Fibroblast of pulmonary artery (primary cell): ENCODE measurements around the gene TH.
"Not testable (repeated sequence)": the region's sequence is repeated elsewhere in the genome, so short reads cannot be mapped to it uniquely, and the experiment has no call there.

ENCODE experiments used
- DNase-seq: peaks from one replicate; pipeline ENCODE4 v3.0.0-alpha.2; 2010; ENCODE audit warnings: low read depth
- H3K4me3 ChIP-seq: replicated peaks from 2 replicates; pipeline ENCODE4 v1.5.1; 2011; ENCODE audit warnings: low read depth, mild to moderate bottlenecking, control low read depth, low read length, moderate library complexity
- TF ChIP-seq, protein P1 (sequence below): IDR thresholded peaks from 2 replicates; pipeline ENCODE4 v1.5.1; 2011; ENCODE audit warnings: mild to moderate bottlenecking, control low read depth, low read length, inconsistent platforms; ENCODE audit errors: missing control alignments

The TH gene

DNA sequence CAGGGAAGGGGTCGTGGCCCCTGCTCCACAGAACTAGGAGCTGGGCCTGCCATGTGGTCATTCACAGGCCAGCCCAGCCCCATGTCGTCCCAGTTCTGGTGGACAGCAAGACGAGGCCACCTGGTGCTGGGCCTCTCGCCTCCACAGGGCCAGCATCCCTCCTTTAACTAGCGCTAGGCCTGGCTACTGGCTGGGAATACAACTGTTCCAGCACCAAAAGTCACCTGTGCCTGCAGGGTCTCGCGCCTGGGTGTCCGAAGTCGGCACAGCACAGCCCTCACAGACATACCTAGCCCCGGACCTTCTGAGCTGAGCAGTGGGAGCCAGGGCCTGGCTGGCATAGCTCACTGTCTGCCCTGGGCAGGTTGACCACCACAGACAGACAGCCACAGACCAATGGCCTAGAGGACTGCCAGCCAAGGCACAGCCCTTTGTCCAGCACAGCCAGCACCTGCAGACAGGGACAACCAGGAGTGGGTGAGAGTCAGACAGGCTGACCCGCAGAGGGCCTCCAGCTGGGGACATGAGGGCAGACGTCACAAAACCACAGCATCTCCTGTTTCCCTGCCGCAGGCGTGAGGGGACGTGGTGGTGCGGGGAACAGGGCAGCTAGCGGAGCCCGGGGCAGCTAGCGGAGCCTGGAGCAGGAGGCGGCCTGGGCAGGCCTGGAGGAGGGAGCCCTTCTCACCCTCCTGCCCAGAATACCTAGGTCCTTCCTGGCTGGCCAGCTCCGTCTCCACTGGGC, 27.2 kb upstream of the TH start:
- no peak overlapping the region for H3K4me3 ChIP-seq
- no peak for DNase-seq
- TF ChIP-seq, protein P1, sequence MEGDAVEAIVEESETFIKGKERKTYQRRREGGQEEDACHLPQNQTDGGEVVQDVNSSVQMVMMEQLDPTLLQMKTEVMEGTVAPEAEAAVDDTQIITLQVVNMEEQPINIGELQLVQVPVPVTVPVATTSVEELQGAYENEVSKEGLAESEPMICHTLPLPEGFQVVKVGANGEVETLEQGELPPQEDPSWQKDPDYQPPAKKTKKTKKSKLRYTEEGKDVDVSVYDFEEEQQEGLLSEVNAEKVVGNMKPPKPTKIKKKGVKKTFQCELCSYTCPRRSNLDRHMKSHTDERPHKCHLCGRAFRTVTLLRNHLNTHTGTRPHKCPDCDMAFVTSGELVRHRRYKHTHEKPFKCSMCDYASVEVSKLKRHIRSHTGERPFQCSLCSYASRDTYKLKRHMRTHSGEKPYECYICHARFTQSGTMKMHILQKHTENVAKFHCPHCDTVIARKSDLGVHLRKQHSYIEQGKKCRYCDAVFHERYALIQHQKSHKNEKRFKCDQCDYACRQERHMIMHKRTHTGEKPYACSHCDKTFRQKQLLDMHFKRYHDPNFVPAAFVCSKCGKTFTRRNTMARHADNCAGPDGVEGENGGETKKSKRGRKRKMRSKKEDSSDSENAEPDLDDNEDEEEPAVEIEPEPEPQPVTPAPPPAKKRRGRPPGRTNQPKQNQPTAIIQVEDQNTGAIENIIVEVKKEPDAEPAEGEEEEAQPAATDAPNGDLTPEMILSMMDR: no peak

DNA sequence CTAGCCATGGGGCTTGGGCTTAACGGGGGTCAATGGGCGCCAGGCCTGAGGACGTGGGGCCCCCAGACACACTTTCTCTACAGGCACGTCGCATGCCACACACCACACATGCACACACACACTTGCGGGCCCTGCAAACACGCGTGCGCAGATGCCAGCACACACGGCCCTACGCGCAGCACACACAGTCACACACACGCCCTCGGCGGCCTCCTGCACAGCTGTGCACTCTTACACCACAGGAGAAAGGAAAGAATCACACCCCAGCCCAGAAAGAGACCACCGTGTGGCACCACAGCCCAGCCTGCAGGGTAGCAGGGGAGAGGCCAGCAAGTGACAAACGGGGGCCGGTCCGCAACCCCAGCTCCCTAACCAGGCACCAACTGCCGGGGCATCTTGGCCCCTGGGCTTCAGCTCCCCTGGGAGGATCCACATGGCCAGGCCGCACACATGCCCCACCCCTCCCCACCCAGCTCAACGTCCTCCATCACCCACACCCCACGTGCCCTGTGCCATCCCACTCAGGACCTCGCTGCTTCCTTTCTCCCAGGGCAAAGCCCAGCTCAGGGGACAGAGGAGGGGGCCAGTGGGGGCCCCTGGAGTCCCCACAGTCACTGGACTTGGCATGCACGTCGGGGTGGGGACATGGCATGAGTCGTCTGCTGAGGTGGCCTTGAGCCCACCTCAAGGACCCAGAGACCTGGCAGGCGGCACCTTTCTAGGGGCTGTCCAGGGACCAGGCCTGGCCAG, 26.3 kb upstream of the TH start:
- TF ChIP-seq, protein P1: no peak
- H3K4me3 ChIP-seq: no peak overlapping the region
- no peak for DNase-seq

DNA sequence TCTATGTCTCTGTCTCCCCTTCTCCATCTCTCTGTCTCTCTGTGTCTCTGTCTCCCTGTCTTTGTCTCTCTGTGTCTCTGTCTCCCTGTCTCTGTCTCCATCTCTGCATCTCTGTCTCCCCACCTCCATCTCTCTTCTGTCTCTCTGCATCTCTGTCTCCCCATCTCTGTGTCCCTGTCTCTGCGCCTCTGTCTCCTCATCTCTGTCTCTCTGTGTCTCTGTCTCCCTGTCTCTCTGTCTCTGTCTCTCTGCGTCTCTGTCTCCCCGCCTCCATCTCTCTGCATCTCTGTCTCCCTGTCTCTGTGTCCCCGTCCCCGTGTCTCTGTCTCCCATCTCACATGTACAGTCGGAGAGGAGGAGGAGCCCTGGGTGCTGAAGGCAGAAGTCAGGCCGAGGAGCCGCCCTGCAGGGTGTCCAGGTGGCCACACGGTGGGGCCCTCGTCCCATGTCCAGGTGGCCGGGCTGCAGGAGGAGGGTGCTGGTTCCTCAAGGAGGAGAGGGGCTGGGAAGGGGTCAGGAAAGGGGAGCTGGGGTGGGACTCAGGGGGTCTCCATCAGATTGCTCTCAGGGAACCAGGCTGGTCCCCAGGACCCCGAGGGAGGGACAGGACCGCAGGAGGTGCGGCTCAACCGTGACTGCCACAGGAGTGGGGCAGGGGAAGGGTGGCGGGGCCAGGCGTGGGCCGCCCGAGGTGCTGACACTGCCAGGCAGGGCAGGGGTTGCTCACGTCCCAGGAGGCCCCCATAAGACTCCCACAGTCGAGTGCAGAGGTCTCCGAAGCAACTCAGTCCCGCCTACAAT, 25.6 kb upstream of the TH start:
- H3K4me3 ChIP-seq: no peak overlapping the region
- TF ChIP-seq, protein P1: peak; percentile 80
- peak; percentile 66 for DNase-seq

DNA sequence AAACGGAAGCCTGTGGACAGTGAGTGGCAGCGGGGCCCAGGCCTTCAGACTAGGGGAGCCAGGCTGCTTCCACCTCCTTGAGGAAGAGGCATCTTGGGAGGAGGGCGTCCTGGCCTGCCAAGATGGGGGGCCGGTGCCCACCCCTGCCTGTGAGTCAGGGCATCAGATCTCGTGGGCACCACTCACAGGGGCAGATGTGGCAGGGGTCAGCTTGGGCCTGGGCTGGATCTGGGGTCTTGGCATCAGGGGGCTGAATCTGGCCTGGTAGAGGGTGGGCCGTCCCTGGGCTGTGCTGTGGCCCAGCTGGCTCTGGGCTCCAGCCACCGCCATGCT, 24.1 kb upstream of the TH start:
- TF ChIP-seq, protein P1: no peak
- no peak overlapping the region for H3K4me3 ChIP-seq
- DNase-seq: no peak

DNA sequence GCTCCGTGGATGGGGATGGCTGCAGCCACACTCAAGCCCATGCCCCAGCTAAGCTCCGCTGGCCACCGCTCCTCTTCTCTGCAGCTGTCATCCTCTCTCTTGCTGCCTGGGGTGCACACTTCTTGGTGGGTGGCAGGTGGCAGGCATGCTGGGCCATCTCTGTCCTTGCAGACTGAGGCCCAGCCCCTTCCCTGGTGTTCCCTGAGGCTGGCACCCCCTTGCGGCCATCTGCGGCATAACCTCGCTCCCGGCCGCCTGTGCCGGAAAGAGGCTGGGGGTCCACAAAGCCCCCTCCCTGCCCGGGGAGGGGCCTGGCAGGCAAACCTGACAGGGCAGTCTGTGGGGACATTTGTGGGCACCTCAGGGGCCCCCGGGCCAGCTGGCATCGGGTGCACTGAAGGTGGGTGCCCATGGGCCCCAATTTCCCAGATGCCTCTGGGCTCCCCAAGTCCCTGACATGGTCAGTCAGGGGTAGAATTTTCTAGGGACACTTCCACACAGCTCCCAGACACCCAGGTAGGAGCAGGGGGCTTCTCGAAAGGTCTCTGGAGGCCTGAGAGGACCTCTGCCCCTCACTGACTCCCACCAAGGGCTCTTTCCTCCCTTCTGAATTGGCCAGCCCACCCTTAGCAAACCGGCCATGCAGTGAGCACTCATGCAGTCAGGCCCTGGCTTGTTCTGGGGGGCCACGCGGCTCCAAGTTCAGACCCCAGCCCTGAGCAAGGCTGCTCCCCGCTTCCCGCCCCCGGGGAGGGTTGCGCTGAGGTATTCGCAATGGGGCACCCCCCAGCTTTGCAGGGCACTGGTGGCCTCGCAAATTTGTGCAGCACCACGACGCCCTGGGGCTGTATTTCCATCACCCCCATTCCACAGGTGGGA, 23.5 kb upstream of the TH start:
- DNase-seq: peak; percentile 26
- TF ChIP-seq, protein P1: peak; percentile 78
- H3K4me3 ChIP-seq: no peak overlapping the region

DNA sequence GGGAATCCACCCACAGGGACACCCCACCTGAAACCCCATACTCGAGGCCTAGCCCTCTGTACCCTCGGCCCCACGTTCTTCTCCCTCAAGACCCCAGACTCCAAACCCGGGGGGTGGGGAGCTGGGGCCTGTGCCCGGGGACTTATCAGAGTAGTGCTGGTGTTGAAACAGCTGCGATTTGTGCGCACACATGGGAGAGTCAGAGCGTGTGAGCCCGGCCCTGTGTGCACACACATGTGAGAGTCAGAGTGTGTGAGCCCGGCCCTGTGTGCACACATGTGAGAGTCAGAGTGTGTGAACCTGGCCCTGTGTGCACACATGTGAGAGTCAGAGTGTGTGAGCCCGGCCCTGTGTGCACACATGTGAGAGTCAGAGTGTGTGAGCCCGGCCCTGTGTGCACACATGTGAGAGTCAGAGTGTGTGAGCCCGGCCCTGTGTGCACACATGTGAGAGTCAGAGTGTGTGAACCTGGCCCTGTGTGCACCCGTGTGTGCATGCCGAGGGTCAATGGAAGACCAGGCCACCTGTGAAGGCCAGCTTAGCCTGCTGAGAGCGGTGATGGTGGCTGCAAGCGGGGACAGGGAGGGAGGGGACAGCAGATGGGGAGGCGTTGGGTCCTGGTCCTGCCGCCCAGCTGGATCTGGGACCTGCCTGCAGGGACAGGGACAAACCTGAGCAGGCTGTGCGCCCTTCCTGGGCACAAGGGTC, 22.4 kb upstream of the TH start:
- H3K4me3 ChIP-seq: not testable (repeated sequence)

More for the DNA sequence above, 22.4 kb upstream of the TH start:
- DNase-seq: not testable (repeated sequence)
